ENCODE data around the gene ZCCHC3.
A peak's percentile ranks its signal among the peaks of the same experiment; 100 is the strongest.

DNA sequence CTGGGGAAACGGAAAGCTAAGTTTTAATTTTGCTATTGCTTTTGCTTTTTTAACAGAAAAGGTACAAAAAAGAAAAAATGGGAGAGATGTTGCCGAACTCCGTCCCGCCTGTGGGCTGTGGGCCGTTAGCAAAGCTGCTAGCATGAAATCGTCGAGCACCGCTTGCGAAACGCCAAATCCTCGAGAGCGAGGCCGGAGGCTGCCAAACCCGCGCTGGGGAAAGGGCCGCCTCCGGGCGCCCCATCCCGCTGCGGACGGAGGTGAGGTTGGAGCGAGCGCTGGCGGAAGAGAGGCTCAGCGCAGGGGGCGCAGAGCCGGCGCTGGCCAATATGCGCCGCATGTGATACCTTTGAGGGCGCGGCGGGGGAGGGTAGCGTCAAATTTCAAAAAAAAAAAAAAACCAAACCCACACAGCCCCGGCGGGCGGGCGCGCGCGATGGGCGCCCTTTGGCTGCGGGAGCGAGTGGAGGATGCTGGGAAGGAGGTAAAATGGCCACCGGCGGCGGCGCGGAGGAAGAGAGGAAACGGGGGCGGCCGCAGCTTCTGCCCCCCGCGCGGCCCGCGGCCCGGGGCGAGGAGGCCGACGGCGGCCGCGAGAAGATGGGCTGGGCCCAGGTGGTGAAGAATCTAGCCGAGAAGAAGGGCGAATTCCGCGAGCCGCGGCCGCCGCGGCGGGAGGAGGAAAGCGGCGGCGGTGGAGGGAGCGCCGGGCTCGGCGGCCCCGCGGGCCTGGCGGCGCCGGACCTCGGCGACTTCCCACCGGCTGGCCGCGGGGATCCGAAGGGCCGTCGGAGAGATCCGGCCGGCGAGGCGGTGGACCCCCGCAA is at the start of gene ZCCHC3:
- TF ChIP-seq EZH2 (IDR thresholded peaks at IDR 0.05; ENCODE audit: low read depth, unreplicated experiment) (no peak), POLR2AphosphoS5 (IDR thresholded peaks at IDR 0.05; ENCODE audit: low read depth) (peak; percentile 63; the same call in 1 of the 2 replicates), JUNB (IDR thresholded peaks at IDR 0.05; ENCODE audit: unreplicated experiment) (no peak), STAT1 (IDR thresholded peaks at IDR 0.05; ENCODE audit: unreplicated experiment) (no peak), CREB1 (CRISPR knock-in tag; IDR thresholded peaks at IDR 0.05; ENCODE audit: low read depth) (peak; percentile 65), EZH2phosphoT487 (IDR thresholded peaks at IDR 0.05; ENCODE audit: unreplicated experiment) (no peak), ZNF114 (CRISPR knock-in tag; IDR thresholded peaks at IDR 0.05) (no peak)
- TF ChIP-seq, protein P1, sequence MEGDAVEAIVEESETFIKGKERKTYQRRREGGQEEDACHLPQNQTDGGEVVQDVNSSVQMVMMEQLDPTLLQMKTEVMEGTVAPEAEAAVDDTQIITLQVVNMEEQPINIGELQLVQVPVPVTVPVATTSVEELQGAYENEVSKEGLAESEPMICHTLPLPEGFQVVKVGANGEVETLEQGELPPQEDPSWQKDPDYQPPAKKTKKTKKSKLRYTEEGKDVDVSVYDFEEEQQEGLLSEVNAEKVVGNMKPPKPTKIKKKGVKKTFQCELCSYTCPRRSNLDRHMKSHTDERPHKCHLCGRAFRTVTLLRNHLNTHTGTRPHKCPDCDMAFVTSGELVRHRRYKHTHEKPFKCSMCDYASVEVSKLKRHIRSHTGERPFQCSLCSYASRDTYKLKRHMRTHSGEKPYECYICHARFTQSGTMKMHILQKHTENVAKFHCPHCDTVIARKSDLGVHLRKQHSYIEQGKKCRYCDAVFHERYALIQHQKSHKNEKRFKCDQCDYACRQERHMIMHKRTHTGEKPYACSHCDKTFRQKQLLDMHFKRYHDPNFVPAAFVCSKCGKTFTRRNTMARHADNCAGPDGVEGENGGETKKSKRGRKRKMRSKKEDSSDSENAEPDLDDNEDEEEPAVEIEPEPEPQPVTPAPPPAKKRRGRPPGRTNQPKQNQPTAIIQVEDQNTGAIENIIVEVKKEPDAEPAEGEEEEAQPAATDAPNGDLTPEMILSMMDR (conservative IDR thresholded peaks at IDR 0.05; ENCODE audit: low read depth in 2 of 2): no peak; a peak in 1 of 4 replicates
- TF ChIP-seq, protein P2, sequence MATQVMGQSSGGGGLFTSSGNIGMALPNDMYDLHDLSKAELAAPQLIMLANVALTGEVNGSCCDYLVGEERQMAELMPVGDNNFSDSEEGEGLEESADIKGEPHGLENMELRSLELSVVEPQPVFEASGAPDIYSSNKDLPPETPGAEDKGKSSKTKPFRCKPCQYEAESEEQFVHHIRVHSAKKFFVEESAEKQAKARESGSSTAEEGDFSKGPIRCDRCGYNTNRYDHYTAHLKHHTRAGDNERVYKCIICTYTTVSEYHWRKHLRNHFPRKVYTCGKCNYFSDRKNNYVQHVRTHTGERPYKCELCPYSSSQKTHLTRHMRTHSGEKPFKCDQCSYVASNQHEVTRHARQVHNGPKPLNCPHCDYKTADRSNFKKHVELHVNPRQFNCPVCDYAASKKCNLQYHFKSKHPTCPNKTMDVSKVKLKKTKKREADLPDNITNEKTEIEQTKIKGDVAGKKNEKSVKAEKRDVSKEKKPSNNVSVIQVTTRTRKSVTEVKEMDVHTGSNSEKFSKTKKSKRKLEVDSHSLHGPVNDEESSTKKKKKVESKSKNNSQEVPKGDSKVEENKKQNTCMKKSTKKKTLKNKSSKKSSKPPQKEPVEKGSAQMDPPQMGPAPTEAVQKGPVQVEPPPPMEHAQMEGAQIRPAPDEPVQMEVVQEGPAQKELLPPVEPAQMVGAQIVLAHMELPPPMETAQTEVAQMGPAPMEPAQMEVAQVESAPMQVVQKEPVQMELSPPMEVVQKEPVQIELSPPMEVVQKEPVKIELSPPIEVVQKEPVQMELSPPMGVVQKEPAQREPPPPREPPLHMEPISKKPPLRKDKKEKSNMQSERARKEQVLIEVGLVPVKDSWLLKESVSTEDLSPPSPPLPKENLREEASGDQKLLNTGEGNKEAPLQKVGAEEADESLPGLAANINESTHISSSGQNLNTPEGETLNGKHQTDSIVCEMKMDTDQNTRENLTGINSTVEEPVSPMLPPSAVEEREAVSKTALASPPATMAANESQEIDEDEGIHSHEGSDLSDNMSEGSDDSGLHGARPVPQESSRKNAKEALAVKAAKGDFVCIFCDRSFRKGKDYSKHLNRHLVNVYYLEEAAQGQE (IDR thresholded peaks at IDR 0.05; ENCODE audit: unreplicated experiment): no peak

All from GM23338 (cell line).